ENCODE results near the gene HSD11B1. TPM values are rescaled to one million over a fixed set of nuclear protein-coding genes. Genes with fewer than 3 reads are reported as not detected.
A peak's percentile ranks its signal among the peaks of the same experiment; 100 is the strongest.

Gene HSD11B1
- not detected in 2 replicates for total RNA-seq (2014; rRNA removed)
- polyA plus RNA-seq (2012) = not detected

- peak; percentile 23 for DNase-seq (ENCODE audit: low read depth)
These were observed at the start of gene HSD11B1 for GRCh38 chr1:209704584-209704983. Gene HSD11B1, plus strand, starts transcription at chr1:209704846. Its CDS starts 97 bp downstream, at chr1:209704943.

GRCh38 chr1:209655411-209656231 is 49.0 kb upstream of the HSD11B1 start:
- DNase-seq (ENCODE audit: low read depth) = no peak

- DNase-seq (ENCODE audit: low read depth) = no peak
These were observed 47.3 kb upstream of the HSD11B1 start for GRCh38 chr1:209657140-209657879.

- no peak for DNase-seq (ENCODE audit: low read depth)
These were observed 46.7 kb upstream of the HSD11B1 start for GRCh38 chr1:209657918-209658317.

GRCh38 chr1:209659909-209660308 is 44.7 kb upstream of the HSD11B1 start:
- DNase-seq (ENCODE audit: low read depth) = no peak

GRCh38 chr1:209661071-209661470 is 43.6 kb upstream of the HSD11B1 start:
- DNase-seq (ENCODE audit: low read depth) = no peak

GRCh38 chr1:209662879-209663327 is 41.7 kb upstream of the HSD11B1 start:
- no peak for DNase-seq (ENCODE audit: low read depth)

GRCh38 chr1:209667103-209667502 is 37.5 kb upstream of the HSD11B1 start:
- no peak for DNase-seq (ENCODE audit: low read depth)

- no peak for DNase-seq (ENCODE audit: low read depth)
These were observed 36.9 kb upstream of the HSD11B1 start for GRCh38 chr1:209667708-209668107.

- no peak for DNase-seq (ENCODE audit: low read depth)
These were observed 34.1 kb upstream of the HSD11B1 start for GRCh38 chr1:209670441-209671082.

- no peak for DNase-seq (ENCODE audit: low read depth)
These were observed 31.7 kb upstream of the HSD11B1 start for GRCh38 chr1:209672705-209673630.

GRCh38 chr1:209673631-209674417 is 30.8 kb upstream of the HSD11B1 start:
- no peak for DNase-seq (ENCODE audit: low read depth)

GRCh38 chr1:209674957-209675564 is 29.6 kb upstream of the HSD11B1 start, which contains the start of gene G0S2:
Gene G0S2, plus strand, starts transcription at chr1:209675412. Its CDS starts 273 bp downstream, at chr1:209675685.
- peak; percentile 64 for DNase-seq (ENCODE audit: low read depth)

GRCh38 chr1:209675565-209676154 is 29.0 kb upstream of the HSD11B1 start:
- no peak for DNase-seq (ENCODE audit: low read depth)

- DNase-seq (ENCODE audit: low read depth) = no peak
These were observed 25.6 kb upstream of the HSD11B1 start for GRCh38 chr1:209678981-209679539.

- no peak for DNase-seq (ENCODE audit: low read depth)
These were observed 18.8 kb upstream of the HSD11B1 start for GRCh38 chr1:209685821-209686220.

- DNase-seq (ENCODE audit: low read depth) = no peak
These were observed 18.3 kb upstream of the HSD11B1 start for GRCh38 chr1:209686322-209686721.

GRCh38 chr1:209688746-209689234 is 15.9 kb upstream of the HSD11B1 start:
- peak; percentile 77 for DNase-seq (ENCODE audit: low read depth)

GRCh38 chr1:209689477-209689876 is 15.2 kb upstream of the HSD11B1 start:
- peak; percentile 21 for DNase-seq (ENCODE audit: low read depth)

Data from LHCN-M2 (cell line).